ENCODE results near the gene SLC17A9. TPM values are rescaled to one million over a fixed set of nuclear protein-coding genes. Genes with fewer than 3 reads are reported as not detected.

Gene SLC17A9
- total RNA-seq, 1 donor from 2014 or later = 7.6 TPM

GRCh38 chr20:63005862-63006539, 53.5 kb downstream of the SLC17A9 start:
- Mint-ChIP-seq H3K36me3 (ENCODE audit: low read depth) (peaks cover 3% of the 10 kb centered on the region), H3K9me3 (no peaks in the 10 kb centered on the region), H3K27me3 (ENCODE audit: insufficient read depth) (peaks cover 61% of the 10 kb centered on the region), H3K4me3 (no peak overlapping the region), H3K27ac (no peak overlapping the region), H3K4me1 (ENCODE audit: low read depth) (peaks cover 7% of the 10 kb centered on the region)
- intact Hi-C loops (cut with micrococcal nuclease) = loop anchor here (5.0 kb wide), 2 partner anchors 84 to 171 kb away; no protein-coding TSS in a partner anchor
- DNase-seq (ENCODE audit: low spot score) = no peak

- no peak within 1 kb of the TSS for H3K4me3 Mint-ChIP-seq
- DNase-seq (ENCODE audit: low spot score) = no peak
- H3K9me3 Mint-ChIP-seq = no peaks in the 10 kb centered on the region
- no peak within 1 kb of the TSS for H3K27ac Mint-ChIP-seq
- H3K36me3 Mint-ChIP-seq (ENCODE audit: low read depth) = peaks cover 4% of the 10 kb centered on the region
- H3K27me3 Mint-ChIP-seq (ENCODE audit: insufficient read depth) = peaks cover 63% of the 10 kb centered on the region
- intact Hi-C loops (cut with micrococcal nuclease) = loop anchor here (5.0 kb wide), 2 partner anchors 84 to 171 kb away; no protein-coding TSS in a partner anchor
- peaks cover 7% of the 10 kb centered on the region for H3K4me1 Mint-ChIP-seq (ENCODE audit: low read depth)
Measured at GRCh38 chr20:63006540-63007359, 54.2 kb downstream of the SLC17A9 start, which contains the start of gene BHLHE23. BHLHE23 (minus strand) TSS chr20:63006964; CDS start chr20:63006774, 190 bp downstream.

- H3K4me3 Mint-ChIP-seq = no peak overlapping the region
- peaks cover under 1% of the 10 kb centered on the region for H3K9me3 Mint-ChIP-seq
- H3K27ac Mint-ChIP-seq = no peak overlapping the region
- peaks cover 4% of the 10 kb centered on the region for H3K36me3 Mint-ChIP-seq (ENCODE audit: low read depth)
- H3K27me3 Mint-ChIP-seq (ENCODE audit: insufficient read depth) = peaks cover 65% of the 10 kb centered on the region
- intact Hi-C loops (cut with micrococcal nuclease) = loop anchor here (5.0 kb wide), 2 partner anchors 85 to 170 kb away; no protein-coding TSS in a partner anchor
- no peak for DNase-seq (ENCODE audit: low spot score)
- H3K4me1 Mint-ChIP-seq (ENCODE audit: low read depth) = peaks cover 7% of the 10 kb centered on the region
Measured at GRCh38 chr20:63007360-63007645, 54.8 kb downstream of the SLC17A9 start.

- Mint-ChIP-seq H3K9me3 (peaks cover 3% of the 10 kb centered on the region), H3K27me3 (ENCODE audit: insufficient read depth) (peaks cover 65% of the 10 kb centered on the region), H3K4me3 (no peak overlapping the region), H3K4me1 (ENCODE audit: low read depth) (peaks cover 7% of the 10 kb centered on the region), H3K27ac (no peak overlapping the region), H3K36me3 (ENCODE audit: low read depth) (peaks cover 4% of the 10 kb centered on the region)
- intact Hi-C loops (cut with micrococcal nuclease) = loop anchor here (5.0 kb wide), 2 partner anchors 86 to 169 kb away; no protein-coding TSS in a partner anchor
- DNase-seq (ENCODE audit: low spot score) = no peak
Measured at GRCh38 chr20:63007646-63008488, 55.4 kb downstream of the SLC17A9 start.

DNA sequence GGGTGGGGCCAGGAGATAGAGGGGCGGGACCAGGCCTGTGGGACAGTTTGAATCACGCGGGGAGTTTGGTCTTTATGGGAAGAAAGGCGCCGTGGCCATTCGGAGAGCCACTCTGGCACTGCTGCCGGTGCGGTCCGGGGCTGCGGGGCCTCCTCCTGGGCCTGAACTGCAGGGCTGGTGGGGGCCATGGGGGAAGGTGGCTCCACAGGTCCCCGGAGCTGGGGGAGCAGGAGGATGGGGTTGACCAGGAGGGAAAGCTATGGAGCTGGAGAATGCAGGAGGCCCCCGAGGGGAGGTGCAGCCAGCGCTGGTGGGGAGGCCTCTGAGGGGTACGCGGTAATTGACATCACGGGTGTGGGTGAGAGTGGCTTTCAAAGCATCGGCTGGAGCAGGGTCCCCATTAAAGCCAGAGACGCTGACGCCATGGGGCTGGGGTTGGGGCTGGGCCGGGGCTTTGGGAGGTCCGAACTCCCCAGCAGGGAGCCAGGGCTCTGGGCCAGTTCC, 56.1 kb downstream of the SLC17A9 start:
- H3K27ac Mint-ChIP-seq = no peak overlapping the region
- peaks cover 7% of the 10 kb centered on the region for H3K4me1 Mint-ChIP-seq (ENCODE audit: low read depth)
- no peak overlapping the region for H3K4me3 Mint-ChIP-seq
- peaks cover 5% of the 10 kb centered on the region for H3K36me3 Mint-ChIP-seq (ENCODE audit: low read depth)
- no peak for DNase-seq (ENCODE audit: low spot score)
- peaks cover 65% of the 10 kb centered on the region for H3K27me3 Mint-ChIP-seq (ENCODE audit: insufficient read depth)
- H3K9me3 Mint-ChIP-seq = peaks cover 11% of the 10 kb centered on the region
- intact Hi-C loops (cut with micrococcal nuclease) = loop anchor here (1.0 to 5.0 kb wide), 5 partner anchors 36 to 169 kb away; no protein-coding TSS in a partner anchor

DNA sequence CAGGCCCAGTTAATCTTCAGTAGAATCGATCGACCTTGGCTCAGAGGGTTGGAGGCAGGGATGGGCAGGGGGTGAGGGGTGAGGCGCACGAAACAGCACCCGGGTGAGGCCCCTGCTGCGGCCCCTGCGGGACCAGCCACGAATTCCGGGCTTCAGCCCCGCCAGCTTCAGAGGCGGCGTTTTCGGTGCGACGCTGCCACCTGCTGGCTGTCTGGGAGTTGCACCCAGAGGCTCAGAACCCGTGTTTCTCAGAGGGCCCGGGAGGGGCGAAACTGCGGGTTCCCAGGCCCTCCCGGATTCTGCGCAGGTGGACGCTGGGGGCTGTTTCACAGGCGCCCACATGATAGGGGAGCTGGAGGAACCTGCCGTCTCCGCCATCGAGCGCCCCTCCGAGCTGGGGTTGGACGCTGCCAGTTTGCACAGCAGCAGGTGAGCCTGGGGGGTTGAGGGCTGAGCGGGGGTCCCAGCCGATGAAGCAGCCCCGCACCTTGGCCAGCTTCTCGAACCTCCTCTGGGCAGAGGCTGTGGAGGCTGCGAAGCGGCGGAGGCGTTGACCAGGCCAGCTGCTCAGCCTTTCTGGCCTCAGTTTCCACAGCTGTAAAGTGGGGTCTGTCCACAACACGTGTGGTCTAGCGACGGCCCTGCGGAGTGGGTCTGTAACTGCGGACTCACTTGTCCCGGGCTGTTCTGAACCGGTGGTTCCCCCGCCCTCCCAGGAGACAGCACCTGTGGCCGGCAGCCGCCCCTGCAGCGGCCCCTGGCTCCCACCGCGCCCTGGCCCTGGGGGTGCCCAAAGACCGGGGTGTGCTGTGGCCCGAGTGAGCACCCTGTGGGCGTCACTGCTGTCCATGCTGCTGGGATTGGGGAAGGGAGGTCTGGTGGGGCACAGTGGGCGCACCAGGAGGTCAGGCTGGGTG, 56.8 kb downstream of the SLC17A9 start:
- Mint-ChIP-seq H3K27me3 (ENCODE audit: insufficient read depth) (peaks cover 66% of the 10 kb centered on the region), H3K4me3 (no peak overlapping the region), H3K27ac (peak overlapping the region; percentile 55), H3K9me3 (peaks cover 17% of the 10 kb centered on the region), H3K36me3 (ENCODE audit: low read depth) (peaks cover 9% of the 10 kb centered on the region), H3K4me1 (ENCODE audit: low read depth) (peaks cover 7% of the 10 kb centered on the region)
- intact Hi-C loops (cut with micrococcal nuclease) = loop anchor here (1.0 to 5.0 kb wide), 5 partner anchors 37 to 168 kb away; no protein-coding TSS in a partner anchor
- peak; percentile 71 for DNase-seq (ENCODE audit: low spot score)

- intact Hi-C loops (cut with micrococcal nuclease) = loop anchor here (1.0 to 5.0 kb wide), 6 partner anchors 38 to 188 kb away; no protein-coding TSS in a partner anchor
- peak; percentile 42 for DNase-seq (ENCODE audit: low spot score)
- H3K36me3 Mint-ChIP-seq (ENCODE audit: low read depth) = peaks cover 9% of the 10 kb centered on the region
- peaks cover 66% of the 10 kb centered on the region for H3K27me3 Mint-ChIP-seq (ENCODE audit: insufficient read depth)
- peak overlapping the region; percentile 73 for H3K4me3 Mint-ChIP-seq
- peaks cover 17% of the 10 kb centered on the region for H3K9me3 Mint-ChIP-seq
- H3K27ac Mint-ChIP-seq = peak overlapping the region; percentile 81
- peaks cover 7% of the 10 kb centered on the region for H3K4me1 Mint-ChIP-seq (ENCODE audit: low read depth)
Measured at GRCh38 chr20:63009988-63010769, 57.7 kb downstream of the SLC17A9 start.

- peaks cover 65% of the 10 kb centered on the region for H3K27me3 Mint-ChIP-seq (ENCODE audit: insufficient read depth)
- intact Hi-C loops (cut with micrococcal nuclease) = loop anchor here (5.0 kb wide), 1 partner anchor 189 kb away; no protein-coding TSS in a partner anchor
- no peak overlapping the region for H3K27ac Mint-ChIP-seq
- no peak overlapping the region for H3K4me3 Mint-ChIP-seq
- peaks cover 9% of the 10 kb centered on the region for H3K36me3 Mint-ChIP-seq (ENCODE audit: low read depth)
- peaks cover 7% of the 10 kb centered on the region for H3K4me1 Mint-ChIP-seq (ENCODE audit: low read depth)
- H3K9me3 Mint-ChIP-seq = peaks cover 17% of the 10 kb centered on the region
- no peak for DNase-seq (ENCODE audit: low spot score)
Measured at GRCh38 chr20:63011798-63012197, 59.3 kb downstream of the SLC17A9 start.

DNA sequence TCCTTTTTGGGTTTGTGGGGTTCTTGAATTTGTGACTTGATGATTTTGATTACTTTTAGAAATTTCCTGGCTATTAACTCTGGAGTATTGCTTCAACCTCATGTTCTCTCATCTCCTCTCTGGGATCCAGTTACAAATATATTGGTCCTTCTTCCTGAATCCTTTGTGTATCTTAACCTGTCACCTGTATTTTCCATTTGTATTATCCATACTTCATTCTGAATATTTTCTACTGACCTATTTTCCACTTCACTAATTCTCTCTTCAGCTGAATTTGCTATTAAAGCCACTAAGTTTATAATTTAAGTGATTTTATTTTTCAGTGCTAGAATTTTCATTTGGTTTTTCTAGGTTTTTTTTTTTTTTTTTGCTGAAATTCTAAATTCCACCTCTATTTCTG, 60.7 kb downstream of the SLC17A9 start:
- Mint-ChIP-seq H3K36me3 (ENCODE audit: low read depth) (peaks cover 9% of the 10 kb centered on the region), H3K27ac (no peak overlapping the region), H3K4me3 (no peak overlapping the region), H3K27me3 (ENCODE audit: insufficient read depth) (peaks cover 60% of the 10 kb centered on the region), H3K4me1 (ENCODE audit: low read depth) (peaks cover 7% of the 10 kb centered on the region), H3K9me3 (peaks cover 17% of the 10 kb centered on the region)
- intact Hi-C loops (cut with micrococcal nuclease) = loop anchor here (5.0 kb wide), 1 partner anchor 191 kb away; no protein-coding TSS in a partner anchor
- no peak for DNase-seq (ENCODE audit: low spot score)

GRCh38 chr20:63014287-63014686, 61.8 kb downstream of the SLC17A9 start:
- H3K4me3 Mint-ChIP-seq = no peak overlapping the region
- peaks cover 52% of the 10 kb centered on the region for H3K27me3 Mint-ChIP-seq (ENCODE audit: insufficient read depth)
- H3K36me3 Mint-ChIP-seq (ENCODE audit: low read depth) = peaks cover 9% of the 10 kb centered on the region
- no peak overlapping the region for H3K27ac Mint-ChIP-seq
- H3K9me3 Mint-ChIP-seq = peaks cover 17% of the 10 kb centered on the region
- no peak for DNase-seq (ENCODE audit: low spot score)
- peaks cover 7% of the 10 kb centered on the region for H3K4me1 Mint-ChIP-seq (ENCODE audit: low read depth)
- intact Hi-C loops (cut with micrococcal nuclease) = loop anchor here (5.0 kb wide), 1 partner anchor 192 kb away; no protein-coding TSS in a partner anchor

GRCh38 chr20:63014710-63015109, 62.2 kb downstream of the SLC17A9 start:
- intact Hi-C loops (cut with micrococcal nuclease) = loop anchor here (5.0 kb wide), 1 partner anchor 192 kb away; no protein-coding TSS in a partner anchor
- peaks cover 52% of the 10 kb centered on the region for H3K27me3 Mint-ChIP-seq (ENCODE audit: insufficient read depth)

More at GRCh38 chr20:63014710-63015109, 62.2 kb downstream of the SLC17A9 start:
- Mint-ChIP-seq H3K4me1 (ENCODE audit: low read depth) (peaks cover 7% of the 10 kb centered on the region), H3K27ac (no peak overlapping the region), H3K4me3 (no peak overlapping the region), H3K36me3 (ENCODE audit: low read depth) (peaks cover 9% of the 10 kb centered on the region), H3K9me3 (peaks cover 17% of the 10 kb centered on the region)
- no peak for DNase-seq (ENCODE audit: low spot score)
